HG03521 (cell line): Measurements from ENCODE around the gene MOGAT3.
A peak's percentile ranks its signal among the peaks of the same experiment; 100 is the strongest.

ENCODE experiments used
- ATAC-seq: cut with Tn5 transposase; IDR thresholded peaks from one replicate; pipeline ENCODE4 v1.9.1; 2021; ENCODE audit warnings: mild to moderate bottlenecking, moderate library complexity; ENCODE audit not compliant: unreplicated experiment

The MOGAT3 gene

GRCh38 chr7:101162551-101163278 lies 38.1 kb downstream of the MOGAT3 start:
- ATAC-seq = no peak

- no peak for ATAC-seq
Measured at GRCh38 chr7:101161692-101162471, 39.0 kb downstream of the MOGAT3 start.

- no peak for ATAC-seq
Measured at GRCh38 chr7:101160910-101161309, 39.9 kb downstream of the MOGAT3 start.

GRCh38 chr7:101159696-101160674 lies 40.9 kb downstream of the MOGAT3 start:
- no peak for ATAC-seq

GRCh38 chr7:101156866-101157589 lies 43.8 kb downstream of the MOGAT3 start:
- no peak for ATAC-seq

- ATAC-seq = no peak
Measured at GRCh38 chr7:101156277-101156676, 44.6 kb downstream of the MOGAT3 start.

GRCh38 chr7:101155303-101155702 lies 45.5 kb downstream of the MOGAT3 start:
- no peak for ATAC-seq

GRCh38 chr7:101154693-101155102 lies 46.1 kb downstream of the MOGAT3 start:
- ATAC-seq = peak; percentile 9

- ATAC-seq = peak; percentile 82
Measured at GRCh38 chr7:101153969-101154692, 46.7 kb downstream of the MOGAT3 start, which contains the start of gene AP1S1. Gene AP1S1, plus strand, starts transcription at chr7:101154476. Its CDS starts 39 bp downstream, at chr7:101154515.

GRCh38 chr7:101151908-101152651 lies 48.8 kb downstream of the MOGAT3 start:
- ATAC-seq = no peak
